Hippocampal formation (tissue), 2 donors: ENCODE data around the gene PFDN1.

Experiments
- DNase-seq, 2 donors: peaks; one replicate each; lab custom pipeline; 2025; lab: John Stamatoyannopoulos, UW

The PFDN1 gene

GRCh38 chr5:140328036-140328764 lies 25.3 kb upstream of the PFDN1 start:
- no peak for DNase-seq

GRCh38 chr5:140327589-140327988 lies 24.7 kb upstream of the PFDN1 start:
- DNase-seq: no peak

GRCh38 chr5:140325486-140325885 lies 22.6 kb upstream of the PFDN1 start:
- no peak for DNase-seq

GRCh38 chr5:140324617-140325241 lies 21.8 kb upstream of the PFDN1 start:
- no peak for DNase-seq

- no peak for DNase-seq
Measured at GRCh38 chr5:140324041-140324600, 21.2 kb upstream of the PFDN1 start.

GRCh38 chr5:140322751-140323731 lies 20.1 kb upstream of the PFDN1 start:
- peak; percentile 42 to 62 for DNase-seq

- DNase-seq: peak; percentile 32 to 44
Measured at GRCh38 chr5:140321796-140322195, 18.9 kb upstream of the PFDN1 start.

- DNase-seq: no peak
Measured at GRCh38 chr5:140319833-140320232, 16.9 kb upstream of the PFDN1 start.

GRCh38 chr5:140318792-140319191 lies 15.9 kb upstream of the PFDN1 start:
- DNase-seq: no peak

- no peak for DNase-seq
Measured at GRCh38 chr5:140317859-140318258, 15.0 kb upstream of the PFDN1 start.

GRCh38 chr5:140312791-140313189 lies 9.9 kb upstream of the PFDN1 start:
- no peak for DNase-seq

- DNase-seq: no peak
Measured at GRCh38 chr5:140312067-140312790, 9.3 kb upstream of the PFDN1 start.

- DNase-seq: no peak
Measured at GRCh38 chr5:140311011-140311467, 8.1 kb upstream of the PFDN1 start.

GRCh38 chr5:140310434-140310833 lies 7.5 kb upstream of the PFDN1 start:
- DNase-seq: no peak

- no peak for DNase-seq
Measured at GRCh38 chr5:140309706-140310249, 6.9 kb upstream of the PFDN1 start.

- DNase-seq: no peak
Measured at GRCh38 chr5:140305471-140305870, 2.6 kb upstream of the PFDN1 start.

- no peak for DNase-seq
Measured at GRCh38 chr5:140303966-140304365, 1.1 kb upstream of the PFDN1 start.

- no peak for DNase-seq
Measured at GRCh38 chr5:140301136-140301535, 1.8 kb downstream of the PFDN1 start.

GRCh38 chr5:140299056-140299455 lies 3.8 kb downstream of the PFDN1 start:
- no peak for DNase-seq

GRCh38 chr5:140298183-140298601 lies 4.7 kb downstream of the PFDN1 start:
- DNase-seq: no peak

- no peak for DNase-seq
Measured at GRCh38 chr5:140297283-140297682, 5.6 kb downstream of the PFDN1 start.
